Umbilical cord (tissue), 2 donors: ENCODE data around the gene PSMB1. TPM values are rescaled to one million over a fixed set of nuclear protein-coding genes. Genes with fewer than 3 reads are reported as not detected.
A peak's percentile ranks its signal among the peaks of the same experiment; 100 is the strongest.

Source experiments
- DNase-seq: peaks from one replicate; pipeline ENCODE4 v3.0.0-alpha.2; 2015; ENCODE audit warnings: low spot score
- total RNA-seq: library from RNA; depleted of rRNA; stranded (reverse); fragments of >200 nt; gene quantifications from one replicate; pipeline ENCODE4 v1.2.3, GENCODE V29; 2014; ENCODE audit warnings: low replicate concordance; ENCODE audit not compliant: insufficient read depth

PSMB1 gene
- 195 TPM for total RNA-seq

DNA sequence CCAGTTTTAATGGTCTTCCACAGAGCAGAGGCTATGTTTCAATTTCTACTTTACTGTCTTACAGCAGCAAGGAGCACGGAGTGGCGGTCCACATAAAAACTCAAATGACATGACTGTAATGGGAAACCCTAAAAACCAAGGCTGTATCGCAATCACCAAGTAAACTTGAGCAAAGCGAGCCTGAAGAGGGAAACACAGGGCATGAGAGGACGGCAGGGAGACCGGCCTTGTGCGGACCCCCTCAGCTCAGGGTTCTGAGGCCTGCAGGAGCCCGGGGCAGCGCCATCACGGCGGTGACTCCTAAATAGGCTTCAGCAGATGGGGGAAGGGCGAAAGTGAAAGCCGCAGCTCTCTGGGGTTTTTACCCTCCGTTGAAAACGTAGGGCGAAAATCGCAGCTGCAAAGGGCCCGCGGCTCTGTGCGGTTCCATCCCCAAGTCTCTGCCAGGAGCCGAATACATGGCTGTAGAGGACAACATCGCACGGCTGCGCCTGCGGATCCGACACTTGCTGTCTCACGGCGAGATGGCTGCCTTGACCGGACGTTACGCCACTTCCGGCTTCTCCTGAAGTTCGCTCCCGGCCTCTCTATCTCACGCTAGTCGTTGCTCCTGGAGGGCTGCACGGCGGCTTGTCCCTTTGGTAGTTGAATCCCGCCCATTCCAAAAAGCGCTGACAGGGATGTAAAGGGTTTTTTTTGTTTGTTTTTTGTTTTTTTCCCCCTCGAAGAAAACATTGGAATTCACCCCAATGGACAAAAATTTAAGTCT is at the start of gene PSMB1:
Gene PSMB1 (minus strand): TSS at position 543 of the 769 bp plus-strand sequence. CDS start 65 bp downstream, at position 478.
- peak; percentile 98 for DNase-seq

DNA sequence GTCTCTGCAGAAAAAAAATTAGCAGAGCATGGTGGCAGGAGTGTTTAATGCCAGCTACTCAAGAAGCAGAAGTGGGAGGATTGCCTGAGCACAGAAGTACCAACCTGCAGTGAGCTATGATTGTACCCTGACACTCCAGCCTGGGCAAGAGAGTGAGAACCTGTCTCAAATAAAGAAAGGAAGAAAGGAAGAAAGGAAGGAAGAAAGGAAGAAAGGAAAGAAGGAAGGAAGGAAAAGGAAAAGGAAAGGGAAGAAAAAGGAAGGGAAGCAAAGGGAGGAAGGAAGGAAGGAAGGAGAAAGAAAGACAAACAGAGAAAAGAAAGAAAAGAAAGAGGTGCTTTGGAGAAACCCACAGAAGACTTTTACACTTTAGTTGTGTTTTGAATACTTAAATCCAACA is 44.2 kb upstream of the PSMB1 start:
- no peak for DNase-seq

DNA sequence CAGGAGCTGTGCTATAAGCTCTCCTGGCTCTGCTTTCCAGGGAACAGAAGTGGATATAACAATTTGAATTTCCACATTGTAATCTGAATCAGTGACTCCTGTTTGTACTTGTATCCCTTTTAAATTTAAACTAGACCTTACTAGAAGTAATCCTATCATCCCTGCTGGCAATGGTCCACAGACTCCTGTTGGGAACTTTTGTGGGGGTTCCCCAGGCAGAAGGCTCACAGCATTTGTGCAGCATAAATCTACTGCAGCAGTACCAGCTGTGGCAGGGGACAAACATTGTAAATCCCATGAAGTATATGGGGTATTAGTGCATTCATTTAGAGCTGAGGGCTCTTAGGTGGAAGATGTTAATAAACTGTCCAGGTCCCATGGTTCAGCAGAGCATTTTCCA is 43.3 kb upstream of the PSMB1 start:
- DNase-seq, result no peak

DNA sequence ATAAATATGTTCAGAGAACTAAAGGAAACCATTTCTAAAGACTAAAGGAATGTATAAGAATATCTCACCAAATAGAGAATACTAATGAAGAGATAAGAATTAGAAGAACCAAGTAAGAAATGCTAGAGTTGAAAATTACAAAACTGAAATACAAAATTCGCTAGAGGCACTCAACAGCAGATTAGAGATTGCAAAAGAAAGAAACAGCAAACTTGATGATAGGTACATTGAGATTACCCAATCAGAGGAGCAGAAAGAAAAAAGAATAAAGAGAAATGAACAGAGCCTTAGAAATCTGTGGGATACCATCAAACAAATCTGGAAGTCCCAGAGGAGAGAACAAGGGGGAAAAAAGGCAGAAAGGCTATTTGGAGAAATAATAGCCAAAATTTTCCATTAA is 37.6 kb upstream of the PSMB1 start:
- no peak for DNase-seq

DNA sequence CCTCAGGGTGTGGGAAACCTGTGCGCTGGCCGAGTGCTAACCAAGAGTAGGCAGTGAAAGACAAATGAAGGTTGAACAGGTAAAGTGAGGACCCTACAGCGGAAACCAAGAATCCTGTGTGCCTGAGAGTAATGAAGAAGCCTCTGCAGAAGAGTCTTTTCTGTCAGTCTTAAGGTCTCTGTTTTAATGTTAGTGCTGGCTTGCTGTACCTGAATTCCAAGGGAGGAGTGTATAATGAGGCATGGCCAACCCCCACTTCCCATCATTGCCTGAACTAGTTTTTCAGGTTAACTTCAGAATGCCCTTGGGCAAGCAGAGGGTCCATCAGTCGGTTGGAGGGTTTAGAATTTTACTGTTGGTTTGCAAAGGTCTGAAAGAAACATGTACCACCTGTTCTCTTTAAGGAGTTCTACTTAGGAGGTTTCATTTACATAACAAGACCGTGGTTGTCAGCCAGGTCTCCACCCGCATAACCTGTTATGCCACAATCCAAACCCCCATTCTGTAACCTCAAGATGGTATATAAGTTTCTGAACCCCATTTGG is 31.9 kb upstream of the PSMB1 start:
- peak; percentile 39 for DNase-seq

DNA sequence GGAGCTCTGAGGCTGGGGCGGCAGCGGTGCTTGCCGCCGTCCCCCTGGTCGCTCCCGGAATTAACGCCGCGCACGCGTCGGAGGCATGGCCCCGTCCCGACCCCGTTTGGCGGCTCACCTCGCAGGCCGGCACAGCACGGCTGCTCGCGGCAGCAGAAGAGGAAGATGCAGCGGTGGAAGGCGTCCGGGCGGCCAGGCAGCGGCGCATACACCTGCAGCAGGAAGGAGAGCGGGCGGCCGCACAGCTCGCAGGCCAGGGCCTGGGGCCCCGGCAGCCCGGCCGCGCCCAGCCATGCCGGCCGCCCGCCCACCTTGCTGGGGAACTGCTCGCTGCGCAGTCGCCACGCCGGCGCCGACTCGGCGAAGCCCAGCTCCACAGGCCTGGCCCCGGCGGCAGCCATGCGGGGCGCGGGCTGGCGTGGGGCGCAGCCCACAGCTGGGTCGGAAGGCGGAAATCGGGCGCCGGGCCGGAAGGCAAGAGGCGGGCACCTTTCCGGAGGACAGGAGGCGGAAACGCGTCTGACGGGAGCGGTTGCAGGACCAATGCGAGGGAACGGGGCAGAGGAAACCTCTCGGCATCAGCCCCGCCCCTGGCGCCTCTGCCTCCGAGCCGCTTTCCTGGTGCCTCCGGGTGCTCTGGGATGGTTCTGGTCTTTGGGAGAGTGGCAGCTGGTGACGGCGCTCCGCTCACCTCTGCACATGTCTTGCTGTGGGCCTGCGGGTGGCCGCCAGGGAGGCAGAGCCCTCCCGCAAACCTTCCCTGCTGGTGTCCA is 31.3 kb upstream of the PSMB1 start, which contains the start of gene PDCD2:
Gene PDCD2 (minus strand): TSS at position 457 of the 773 bp plus-strand sequence. CDS start 56 bp downstream, at position 401.
- peak; percentile 96 for DNase-seq

DNA sequence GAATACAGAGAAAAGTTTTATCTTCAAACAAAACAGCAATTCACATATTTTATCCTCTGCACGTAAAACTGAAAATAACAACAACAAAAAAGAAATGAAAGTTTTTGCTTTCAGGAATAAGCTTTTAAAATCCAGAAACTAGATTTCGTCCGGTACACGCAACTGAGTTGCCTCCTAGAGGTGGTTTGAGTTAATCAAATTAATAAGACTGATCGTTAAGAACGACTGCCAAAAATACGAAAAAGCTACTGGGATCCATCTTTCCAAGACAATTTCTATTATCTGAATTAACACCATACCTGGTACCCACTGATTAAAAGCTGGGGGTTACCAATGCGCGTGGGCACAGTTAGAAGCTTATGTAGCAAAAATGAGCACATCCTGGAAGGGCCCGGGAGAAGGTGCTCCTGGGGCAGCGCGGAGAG is 30.7 kb upstream of the PSMB1 start:
- no peak for DNase-seq

DNA sequence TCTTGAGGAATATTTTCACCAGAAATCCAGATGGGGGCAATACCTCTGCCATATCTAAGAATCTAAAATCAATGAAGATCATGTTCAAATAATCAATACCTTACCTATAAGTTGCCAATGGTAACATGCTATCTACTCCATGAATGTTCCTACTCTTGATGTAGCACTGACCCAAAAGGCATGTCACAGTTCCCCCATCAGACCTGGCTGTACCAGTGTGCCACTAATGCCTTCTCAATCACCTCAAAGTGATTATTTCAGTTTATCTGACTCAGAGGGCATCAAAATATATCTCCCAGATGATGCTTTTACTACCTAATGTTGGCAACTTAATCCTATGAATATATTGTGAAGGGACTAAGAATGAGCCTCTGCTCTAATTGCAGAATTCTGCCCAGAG is 25.8 kb upstream of the PSMB1 start:
- no peak for DNase-seq

DNA sequence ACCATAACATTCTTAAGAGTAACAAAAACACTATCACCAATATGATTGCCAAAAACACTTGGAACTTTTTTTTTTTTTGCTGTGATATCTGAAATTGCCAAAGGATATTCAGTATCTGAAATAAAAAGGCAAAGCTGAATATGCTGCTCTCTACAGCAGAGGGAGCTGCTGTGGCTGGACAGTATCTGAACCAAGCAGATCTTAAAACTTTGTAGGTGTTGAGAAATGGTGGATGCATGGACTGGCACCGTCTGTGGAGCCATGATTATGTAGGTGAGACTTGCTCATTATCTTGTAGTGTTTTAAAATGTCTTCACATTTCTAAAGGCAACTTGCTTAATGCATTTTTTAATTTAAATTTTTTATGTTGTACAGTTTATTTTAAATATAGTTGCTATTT is 22.1 kb upstream of the PSMB1 start:
- no peak for DNase-seq

DNA sequence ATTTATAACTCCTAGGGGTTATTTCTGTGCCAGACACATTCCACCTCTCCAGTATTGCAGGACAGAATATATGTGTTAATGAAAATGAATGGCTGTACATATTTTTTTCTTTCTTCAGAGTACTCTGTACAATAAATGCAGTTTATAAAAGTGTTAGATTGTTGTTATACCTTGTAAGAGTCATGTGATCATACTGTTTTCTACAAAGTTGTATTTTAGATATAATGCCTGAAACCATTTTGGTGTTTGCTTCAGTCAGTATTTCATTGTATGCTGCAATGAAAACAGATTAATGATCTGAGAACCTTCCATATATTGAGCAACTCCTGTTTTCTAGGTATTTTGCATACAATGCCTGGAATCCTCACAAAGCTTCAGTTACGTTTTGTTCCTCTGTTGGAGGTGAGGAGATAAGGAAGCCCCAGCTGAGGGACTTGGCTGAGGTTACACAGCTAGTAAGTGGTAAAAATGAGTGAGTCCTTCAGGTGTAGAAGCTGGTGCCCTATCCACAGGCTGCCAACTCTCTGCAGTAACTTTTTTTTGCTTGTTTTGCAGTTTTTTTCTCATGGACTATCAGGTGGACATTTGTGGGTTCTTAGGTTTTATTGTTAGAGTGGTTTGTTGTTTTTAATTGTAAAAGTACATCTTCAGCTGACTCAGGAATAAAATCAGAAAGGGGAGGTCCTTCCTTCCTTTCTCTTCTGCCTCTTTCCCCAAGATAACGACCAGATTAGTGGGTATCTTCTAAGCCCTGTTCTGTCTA is 19.8 kb upstream of the PSMB1 start:
- DNase-seq, result no peak

DNA sequence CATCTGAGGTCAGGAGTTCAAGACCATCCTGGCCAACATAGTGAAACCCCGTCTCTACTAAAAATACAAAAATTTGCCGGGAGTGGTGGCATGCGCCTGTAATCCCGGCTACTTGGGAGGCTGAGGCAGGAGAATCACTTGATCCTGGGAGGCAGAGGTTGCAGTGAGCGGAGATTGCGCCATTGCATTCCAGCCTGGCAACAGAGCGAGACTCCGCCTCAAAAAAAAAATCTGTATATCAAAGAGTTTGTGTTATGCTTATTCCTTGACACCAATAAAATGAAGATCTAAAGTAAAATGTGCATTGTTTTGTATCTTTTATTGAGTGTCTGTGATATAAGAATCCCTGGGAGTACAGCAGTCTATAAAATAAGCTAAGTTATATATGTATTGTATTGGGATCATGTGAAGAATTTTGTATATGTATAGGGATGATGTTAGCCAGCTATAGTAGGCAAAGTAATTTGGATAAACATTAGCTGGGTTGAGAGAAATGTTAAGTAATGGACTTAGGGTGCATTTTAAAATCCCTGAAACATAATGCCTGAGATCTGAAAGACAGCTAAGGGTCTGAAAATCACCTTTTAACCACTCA is 11.9 kb upstream of the PSMB1 start:
- DNase-seq, result no peak

DNA sequence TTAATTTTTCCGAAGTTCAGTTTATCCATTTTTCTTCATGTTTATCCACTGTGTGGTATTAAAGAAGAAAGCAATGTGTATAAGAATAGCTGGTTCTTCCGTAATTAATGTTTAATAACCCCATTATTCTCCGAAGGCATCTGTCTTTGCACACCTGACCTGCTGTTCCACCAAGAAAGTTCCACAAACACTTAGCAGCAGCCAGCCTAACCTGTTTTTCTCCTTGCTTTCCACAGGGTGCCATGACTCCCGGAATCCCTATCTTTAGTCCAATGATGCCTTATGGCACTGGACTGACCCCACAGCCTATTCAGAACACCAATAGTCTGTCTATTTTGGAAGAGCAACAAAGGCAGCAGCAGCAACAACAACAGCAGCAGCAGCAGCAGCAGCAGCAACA is 8.4 kb upstream of the PSMB1 start:
- DNase-seq, result no peak

DNA sequence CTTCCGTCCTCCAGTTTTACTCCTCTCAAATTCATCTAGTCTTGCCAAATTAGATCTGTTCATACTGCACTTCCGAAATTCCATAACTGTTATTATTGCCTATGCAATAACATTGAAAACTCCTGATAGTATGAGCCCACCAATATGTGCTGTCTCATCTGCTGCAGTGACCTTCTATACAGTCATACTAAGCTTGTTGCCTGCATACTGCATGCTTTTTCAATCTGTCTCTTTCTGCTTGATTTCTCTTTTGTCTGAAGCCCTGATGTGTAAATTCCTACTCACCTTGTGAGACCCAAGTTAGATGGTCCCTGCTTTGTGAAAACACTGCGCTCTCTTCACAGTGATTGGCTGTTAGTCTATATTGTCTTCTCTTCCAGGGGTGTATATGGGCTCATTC is 2.2 kb upstream of the PSMB1 start:
- DNase-seq, result no peak

DNA sequence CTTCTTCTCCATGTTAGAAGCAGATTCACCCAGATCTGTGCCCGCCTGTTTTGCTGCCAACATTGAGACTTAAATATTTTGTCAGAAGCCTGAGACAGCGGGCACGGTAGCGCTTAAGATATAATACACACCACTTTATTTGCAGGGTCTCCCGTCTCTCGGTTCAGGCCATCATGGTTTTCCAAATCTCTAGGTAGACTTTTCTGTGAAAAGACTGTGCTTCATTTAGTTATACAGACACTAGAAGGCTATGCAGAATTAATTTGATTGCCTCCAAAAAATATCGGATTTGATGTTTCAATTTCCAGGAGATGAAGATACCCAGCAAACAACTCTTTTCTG is 1.7 kb upstream of the PSMB1 start:
- no peak for DNase-seq

DNA sequence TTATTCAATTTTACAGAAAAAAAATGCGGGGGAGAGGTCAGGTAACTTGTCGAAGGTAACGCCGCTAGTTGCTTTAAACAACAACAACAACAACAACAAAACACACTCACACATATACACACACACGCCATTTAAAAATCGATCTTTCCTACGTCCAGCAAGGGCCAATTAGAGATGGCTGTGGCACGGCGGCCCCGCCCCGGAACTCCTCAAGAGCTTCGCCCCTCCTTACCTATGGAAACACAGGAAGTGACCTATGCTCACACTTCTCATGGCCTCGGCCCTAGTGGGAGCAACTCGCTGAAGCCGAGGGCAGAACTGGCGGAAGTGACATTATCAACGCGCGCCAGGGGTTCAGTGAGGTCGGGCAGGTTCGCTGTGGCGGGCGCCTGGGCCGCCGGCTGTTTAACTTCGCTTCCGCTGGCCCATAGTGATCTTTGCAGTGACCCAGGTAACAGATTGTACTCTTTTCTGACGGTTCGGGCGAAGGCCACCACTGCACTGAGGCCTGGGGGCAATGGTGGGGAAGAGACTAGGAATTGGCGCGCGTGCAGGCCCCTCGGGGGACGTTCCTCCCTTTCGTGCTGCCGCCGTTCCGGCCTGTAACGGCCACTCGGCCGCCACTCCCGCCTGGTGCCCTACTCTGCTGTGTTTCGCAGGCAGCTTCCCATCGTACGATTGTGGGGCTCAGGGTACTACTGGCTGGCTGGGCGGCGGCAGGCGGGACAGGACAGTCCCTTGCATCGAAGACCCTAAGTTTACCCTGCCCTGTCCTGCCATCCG is 1.1 kb upstream of the PSMB1 start, which contains the start of gene TBP:
Gene TBP (plus strand): TSS at position 357 of the 783 bp plus-strand sequence. CDS start 2,661 bp downstream, outside the sequence.
- peak; percentile 99 for DNase-seq

DNA sequence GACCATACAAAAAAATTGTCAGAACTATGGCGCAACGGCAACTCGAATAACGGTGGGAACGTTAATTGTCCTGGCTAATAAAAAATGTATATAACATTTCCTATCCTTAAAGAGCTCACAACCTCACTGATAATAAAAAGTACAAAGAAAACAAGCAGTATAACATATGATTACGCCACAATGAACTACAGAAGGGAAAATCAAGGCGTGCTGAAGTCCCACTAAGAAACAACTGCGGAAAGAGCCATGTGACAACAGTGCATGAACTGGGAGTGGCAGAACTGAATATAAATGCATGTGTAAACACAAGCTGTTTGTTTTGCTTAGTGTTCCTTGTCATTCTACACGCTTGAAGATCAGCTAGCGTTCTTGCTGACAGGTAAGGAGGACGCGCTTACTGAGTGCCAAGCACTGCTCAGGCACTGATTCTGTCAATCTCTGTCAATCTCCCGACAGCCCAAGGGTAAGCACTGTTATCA is 466 bp upstream of the PSMB1 start:
- DNase-seq, result no peak

DNA sequence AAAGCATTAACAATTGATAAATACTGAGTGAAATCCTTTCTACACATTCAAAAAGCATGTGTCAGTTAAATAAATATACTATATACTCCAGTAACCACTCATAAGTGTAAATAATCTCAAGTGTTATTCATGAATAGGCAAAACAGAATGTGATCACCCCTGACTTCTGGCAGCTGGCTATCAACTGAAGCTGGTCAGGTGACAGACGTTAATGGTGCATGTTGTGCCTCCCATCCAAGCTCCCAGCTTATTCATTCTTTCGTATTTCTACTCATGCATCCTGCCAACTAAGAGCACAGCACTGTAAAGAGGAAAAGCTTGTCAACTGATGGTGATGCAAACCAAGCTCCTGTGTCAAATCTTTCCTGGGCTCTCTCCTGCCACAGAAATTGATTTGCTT is 7.7 kb downstream of the PSMB1 start:
- no peak for DNase-seq

DNA sequence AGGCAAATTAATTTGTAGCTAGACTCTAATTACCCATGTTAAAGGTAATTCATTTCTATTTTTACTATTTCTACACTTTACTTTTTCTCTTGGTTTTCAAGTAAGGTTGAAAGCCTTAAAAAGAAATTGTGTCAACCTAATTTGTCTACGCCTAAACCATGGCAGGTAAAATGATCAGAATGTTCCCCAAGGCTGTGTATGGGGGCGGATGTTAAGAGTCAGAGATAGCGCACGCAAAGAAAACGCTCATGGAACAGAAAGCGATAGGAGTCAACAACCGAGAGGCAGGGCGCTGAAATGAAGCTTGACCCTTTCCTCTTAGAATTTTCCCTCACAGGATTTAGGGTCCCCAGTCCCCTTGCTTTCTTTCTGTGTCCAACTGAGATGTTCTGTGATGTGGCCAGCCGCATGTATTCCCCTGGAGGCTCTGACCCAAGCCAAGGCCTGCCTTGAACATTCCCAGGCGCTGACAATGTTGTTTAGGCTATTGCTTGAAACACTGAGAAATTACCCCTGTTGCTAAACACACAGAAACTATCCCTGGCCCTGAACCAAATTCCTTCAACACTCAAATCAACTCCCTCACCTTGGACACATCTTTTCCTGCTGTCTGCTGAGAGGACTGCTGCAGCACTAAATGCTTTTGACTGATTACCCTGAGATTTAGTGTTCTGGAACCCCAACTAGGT is 10.9 kb downstream of the PSMB1 start:
- DNase-seq, result no peak

DNA sequence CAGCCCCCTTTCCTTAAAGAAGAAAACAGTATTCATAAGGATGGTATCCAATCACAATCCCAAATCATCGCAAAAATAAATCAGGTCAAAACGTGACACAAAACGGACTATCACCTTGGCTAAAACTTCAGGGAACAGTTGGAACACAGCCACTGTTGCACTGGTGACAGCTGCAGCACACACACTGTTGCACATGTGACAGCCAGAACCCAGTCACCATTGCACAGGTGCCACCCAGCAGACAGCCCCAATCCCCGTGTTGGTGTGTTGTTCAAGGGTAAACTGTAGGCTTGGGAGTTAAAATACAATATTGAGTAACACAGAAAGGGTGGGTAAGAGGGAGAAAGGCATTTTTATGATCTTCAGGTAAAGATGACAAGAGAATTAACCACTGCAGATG is 15.8 kb downstream of the PSMB1 start:
- no peak for DNase-seq

DNA sequence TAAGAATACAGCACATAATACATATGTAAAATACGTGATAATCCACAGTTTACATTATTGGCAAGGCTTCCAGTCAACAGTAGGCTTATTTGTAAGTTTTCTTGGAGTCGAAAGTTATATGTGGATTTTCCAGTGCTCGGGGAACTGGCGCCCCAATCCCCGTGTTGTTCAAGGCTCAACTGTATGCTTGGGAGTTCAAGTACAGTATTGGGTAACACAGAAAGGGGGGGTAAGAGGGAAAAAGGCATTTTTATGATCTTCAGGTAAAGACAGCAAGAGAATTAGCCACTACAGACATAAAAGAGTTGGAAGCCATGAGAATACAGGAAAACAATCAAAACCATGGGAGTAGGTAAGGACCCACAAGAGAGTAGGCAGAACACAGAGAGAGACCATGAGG is 16.4 kb downstream of the PSMB1 start:
- no peak for DNase-seq
